K562 (cell line): ENCODE results near the gene PRDX1. TPM values are rescaled to one million over a fixed set of nuclear protein-coding genes. Genes with fewer than 3 reads are reported as not detected.

Source experiments
- ATF7 ChIP-seq: fragments of 450-650 bp; IDR thresholded peaks from 2 replicates; pipeline ENCODE4 v1.7.1; 2014; ENCODE audit warnings: mild to moderate bottlenecking, moderate library complexity
- CHD1 ChIP-seq: fragments of 200-600 bp; sonication (generic); IDR thresholded peaks from one replicate; pipeline ENCODE4 v1.6.1; 2012; ENCODE audit warnings: mild to moderate bottlenecking, moderate library complexity, low read length, inconsistent platforms
- CXXC5 ChIP-seq: fragments of 250-450 bp; sonication (Bioruptor Pico); IDR thresholded peaks from 2 replicates; pipeline ENCODE4 v1.8.0; 2022; ENCODE audit warnings: inconsistent platforms, mild to moderate bottlenecking, moderate library complexity
- ERF ChIP-seq: fragments of 450-650 bp; formaldehyde crosslinking; IDR thresholded peaks from 2 replicates; pipeline ENCODE4 v1.4.0; 2020; ENCODE audit warnings: mild to moderate bottlenecking, mixed read lengths
- FUS ChIP-seq: fragments of 200-400 bp; formaldehyde crosslinking; optimal IDR thresholded peaks from 2 replicates; pipeline ENCODE3; 2017; ENCODE audit warnings: low read depth, low read length
- GATAD2A ChIP-seq: fragments of 450-650 bp; IDR thresholded peaks from 2 replicates; pipeline ENCODE4 v1.6.1; 2017
- HCFC1 ChIP-seq: IDR thresholded peaks from 2 replicates; pipeline ENCODE4 v1.6.1; 2012; ENCODE audit warnings: low read depth, low read length, improper control_type of control experiment
- ILF3 ChIP-seq: fragments of 450-650 bp; IDR thresholded peaks from 2 replicates; pipeline ENCODE4 v1.6.1; 2018; ENCODE audit warnings: antibody characterized with exemption, mild to moderate bottlenecking, moderate library complexity, borderline replicate concordance
- MTA1 ChIP-seq: fragments of 450-650 bp; IDR thresholded peaks from 2 replicates; pipeline ENCODE4 v1.6.1; 2017; ENCODE audit warnings: borderline replicate concordance
- NFXL1 ChIP-seq: fragments of 450-650 bp; formaldehyde crosslinking; IDR thresholded peaks from 2 replicates; pipeline ENCODE4 v1.4.0; 2021; ENCODE audit warnings: mild to moderate bottlenecking
- POLR2AphosphoS5 ChIP-seq: IDR thresholded peaks from 2 replicates; pipeline ENCODE4 v1.6.1; 2011; ENCODE audit warnings: mild to moderate bottlenecking, low read depth, low read length, moderate library complexity; ENCODE audit not compliant: control insufficient read depth, insufficient read depth
- POLR2G ChIP-seq: fragments of 200-400 bp; formaldehyde crosslinking; IDR thresholded peaks from 2 replicates; pipeline ENCODE4 v1.6.1; 2017; ENCODE audit warnings: low read depth, mild to moderate bottlenecking, antibody characterized with exemption, low read length, moderate library complexity
- RFX7 ChIP-seq: fragments of 250-450 bp; sonication (Bioruptor Pico); IDR thresholded peaks from 2 replicates; pipeline ENCODE4 v1.5.1; 2021; ENCODE audit warnings: mild to moderate bottlenecking
- SOX6 ChIP-seq: fragments of 450-650 bp; IDR thresholded peaks from 2 replicates; pipeline ENCODE4 v1.6.1; 2014; ENCODE audit warnings: mild to moderate bottlenecking
- SP1 ChIP-seq: sonication (generic); formaldehyde crosslinking; IDR thresholded peaks from 2 replicates; pipeline ENCODE4 v1.8.1; 2022; ENCODE audit warnings: mild to moderate bottlenecking, missing genetic modification reagents
- STAT5A ChIP-seq: IDR thresholded peaks from 2 replicates; pipeline ENCODE4 v1.6.1; 2012; ENCODE audit warnings: low read length, inconsistent platforms, borderline replicate concordance
- THRAP3 ChIP-seq: fragments of 450-650 bp; IDR thresholded peaks from 2 replicates; pipeline ENCODE4 v1.6.1; 2016; ENCODE audit warnings: mild to moderate bottlenecking, inconsistent platforms, borderline replicate concordance
- XRCC4 ChIP-seq: IDR thresholded peaks from one replicate; pipeline ENCODE4 v1.6.1; 2011; ENCODE audit not compliant: insufficient read depth, insufficient read length; ENCODE audit errors: extremely low read depth
- ZNF143 ChIP-seq: sonication (generic); formaldehyde crosslinking; IDR thresholded peaks from 2 replicates; pipeline ENCODE4 v1.9.0; 2022; ENCODE audit warnings: mild to moderate bottlenecking, missing genetic modification reagents
- ZNF76 ChIP-seq: fragments of 250-450 bp; sonication (Bioruptor Pico); IDR thresholded peaks from 2 replicates; pipeline ENCODE4 v1.4.0; 2020; ENCODE audit warnings: mild to moderate bottlenecking, moderate library complexity, borderline replicate concordance
- polyA plus RNA-seq, 8 experiments: library from polyadenylated mRNA; depleted of rRNA in 4 of 8; stranded (reverse) in 5 of 8; unstranded in 3 of 8; fragments of >200 nt; fragmentation: Nextera tagmentation in 2 of 8; fragmentation: Illumina TruSeq in 1 of 8; extraction: Ambion mirVana in 2 of 8; extraction: Trizol in 1 of 8; gene quantifications; 2 replicates each; pipeline versions ENCODE4 v1.2.1 to v1.2.3, GENCODE V29; 2011 to 2014; ENCODE audit warnings: inconsistent platforms in 1 of 8, missing spikeins in 1 of 8
- total RNA-seq, 7 experiments: library from RNA; depleted of rRNA in 6 of 7; stranded (reverse); fragments of >200 nt in 6 of 7; fragmentation: Illumina TruSeq in 2 of 7; extraction: Trizol in 2 of 7; gene quantifications; 2 replicates each; pipeline versions ENCODE4 v1.2.1 to v1.2.3, GENCODE V29; 2011 to 2021; ENCODE audit warnings: low replicate concordance in 1 of 7
- TF ChIP-seq, protein P1 (sequence below): fragments of 450-650 bp; IDR thresholded peaks from 2 replicates; pipeline ENCODE4 v1.6.1; 2016; ENCODE audit warnings: borderline replicate concordance
- TF ChIP-seq, protein P2 (sequence below): fragments of 450-650 bp; formaldehyde crosslinking; IDR thresholded peaks from 2 replicates; pipeline ENCODE4 v1.4.0; 2022; ENCODE audit warnings: mild to moderate bottlenecking, moderate library complexity
- TF ChIP-seq, protein P3 (sequence below): sonication (generic); formaldehyde crosslinking; IDR thresholded peaks from 2 replicates; pipeline ENCODE4 v1.9.0; 2022; ENCODE audit warnings: mild to moderate bottlenecking, missing genetic modification reagents
- TF ChIP-seq, protein P4 (sequence below): fragments of 250-450 bp; sonication (Bioruptor Pico); IDR thresholded peaks from 2 replicates; pipeline ENCODE4 v1.4.0; 2020; ENCODE audit warnings: borderline replicate concordance

Gene PRDX1
- total and polyA plus RNA-seq, 9 of the 15 experiments (the other 6 are each of a cell fraction or from before 2014, with no cell fraction given), result 748 to 2,388 (median 1,045) TPM

DNA sequence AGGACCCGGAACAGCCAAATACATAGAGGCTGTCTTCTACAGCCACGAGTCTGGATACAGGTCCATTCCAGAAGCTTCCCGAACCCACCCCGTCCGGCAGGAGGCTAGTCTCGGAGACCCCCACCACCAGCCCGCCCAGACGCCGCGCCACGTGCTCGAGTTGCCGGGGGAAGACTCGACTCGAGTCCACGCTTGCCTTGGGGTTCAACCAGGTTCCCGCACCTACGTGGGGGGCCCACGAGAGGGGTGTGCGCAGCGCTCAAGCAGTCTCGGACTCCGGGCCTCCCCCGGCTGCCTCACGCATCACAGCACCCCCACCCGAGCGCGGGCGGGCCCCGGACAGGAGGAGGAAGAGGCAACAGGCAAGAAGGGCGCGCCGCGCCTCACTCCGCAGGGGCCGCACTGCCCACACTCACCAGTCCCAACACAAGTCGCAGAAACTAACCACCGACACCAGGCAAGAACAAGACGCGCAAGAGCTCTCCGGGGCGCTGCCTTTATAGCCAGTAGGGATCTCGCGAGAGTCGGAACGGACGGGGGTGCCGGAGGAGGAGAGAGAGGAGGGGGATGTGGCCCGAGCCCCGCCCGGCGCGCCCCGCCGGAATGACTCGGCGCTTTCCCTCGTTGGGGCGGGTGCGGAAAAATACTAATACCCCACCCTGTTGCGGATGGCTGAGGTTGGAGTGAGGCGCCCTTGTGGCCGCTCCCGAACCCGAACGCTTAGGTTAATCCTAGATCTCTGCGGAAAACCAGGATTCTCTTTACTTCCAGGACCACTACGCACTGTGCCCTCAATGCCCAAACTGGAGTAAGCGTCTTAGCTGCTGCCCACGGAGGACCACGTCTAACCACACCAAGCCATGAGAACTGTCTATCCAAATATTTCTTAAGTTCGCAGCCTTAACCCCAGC is at the start of gene PRDX1 (continued):
- TF ChIP-seq, protein P1, sequence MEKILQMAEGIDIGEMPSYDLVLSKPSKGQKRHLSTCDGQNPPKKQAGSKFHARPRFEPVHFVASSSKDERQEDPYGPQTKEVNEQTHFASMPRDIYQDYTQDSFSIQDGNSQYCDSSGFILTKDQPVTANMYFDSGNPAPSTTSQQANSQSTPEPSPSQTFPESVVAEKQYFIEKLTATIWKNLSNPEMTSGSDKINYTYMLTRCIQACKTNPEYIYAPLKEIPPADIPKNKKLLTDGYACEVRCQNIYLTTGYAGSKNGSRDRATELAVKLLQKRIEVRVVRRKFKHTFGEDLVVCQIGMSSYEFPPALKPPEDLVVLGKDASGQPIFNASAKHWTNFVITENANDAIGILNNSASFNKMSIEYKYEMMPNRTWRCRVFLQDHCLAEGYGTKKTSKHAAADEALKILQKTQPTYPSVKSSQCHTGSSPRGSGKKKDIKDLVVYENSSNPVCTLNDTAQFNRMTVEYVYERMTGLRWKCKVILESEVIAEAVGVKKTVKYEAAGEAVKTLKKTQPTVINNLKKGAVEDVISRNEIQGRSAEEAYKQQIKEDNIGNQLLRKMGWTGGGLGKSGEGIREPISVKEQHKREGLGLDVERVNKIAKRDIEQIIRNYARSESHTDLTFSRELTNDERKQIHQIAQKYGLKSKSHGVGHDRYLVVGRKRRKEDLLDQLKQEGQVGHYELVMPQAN, result peak; percentile 95
- peak; percentile 96 for TF ChIP-seq CXXC5 (CRISPR knock-in tag)
- no peak for TF ChIP-seq XRCC4
- TF ChIP-seq ZNF76, result no peak
- TF ChIP-seq POLR2AphosphoS5, result peak; percentile 100
- TF ChIP-seq, protein P2, sequence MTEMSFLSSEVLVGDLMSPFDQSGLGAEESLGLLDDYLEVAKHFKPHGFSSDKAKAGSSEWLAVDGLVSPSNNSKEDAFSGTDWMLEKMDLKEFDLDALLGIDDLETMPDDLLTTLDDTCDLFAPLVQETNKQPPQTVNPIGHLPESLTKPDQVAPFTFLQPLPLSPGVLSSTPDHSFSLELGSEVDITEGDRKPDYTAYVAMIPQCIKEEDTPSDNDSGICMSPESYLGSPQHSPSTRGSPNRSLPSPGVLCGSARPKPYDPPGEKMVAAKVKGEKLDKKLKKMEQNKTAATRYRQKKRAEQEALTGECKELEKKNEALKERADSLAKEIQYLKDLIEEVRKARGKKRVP (CRISPR knock-in tag), result no peak; the same call in none of the 2 replicates
- TF ChIP-seq SOX6, result peak; percentile 56
- TF ChIP-seq NFXL1 (CRISPR knock-in tag), result no peak
- peak; percentile 92; the same call in 1 of the 2 replicates for TF ChIP-seq ILF3
- TF ChIP-seq CHD1, result peak; percentile 97
- TF ChIP-seq RFX7 (CRISPR knock-in tag), result 0 out of 2 replicates have a peak, but pooled peaks have one; percentile 82
- TF ChIP-seq FUS, result peak; percentile 95
- TF ChIP-seq THRAP3, result peak; percentile 82; the same call in 1 of the 2 replicates
- peak; percentile 27; the same call in 1 of the 2 replicates for TF ChIP-seq ERF (CRISPR knock-in tag)
- TF ChIP-seq, protein P3, sequence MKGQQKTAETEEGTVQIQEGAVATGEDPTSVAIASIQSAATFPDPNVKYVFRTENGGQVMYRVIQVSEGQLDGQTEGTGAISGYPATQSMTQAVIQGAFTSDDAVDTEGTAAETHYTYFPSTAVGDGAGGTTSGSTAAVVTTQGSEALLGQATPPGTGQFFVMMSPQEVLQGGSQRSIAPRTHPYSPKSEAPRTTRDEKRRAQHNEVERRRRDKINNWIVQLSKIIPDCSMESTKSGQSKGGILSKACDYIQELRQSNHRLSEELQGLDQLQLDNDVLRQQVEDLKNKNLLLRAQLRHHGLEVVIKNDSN (CRISPR knock-in tag), result no peak
- TF ChIP-seq, protein P4, sequence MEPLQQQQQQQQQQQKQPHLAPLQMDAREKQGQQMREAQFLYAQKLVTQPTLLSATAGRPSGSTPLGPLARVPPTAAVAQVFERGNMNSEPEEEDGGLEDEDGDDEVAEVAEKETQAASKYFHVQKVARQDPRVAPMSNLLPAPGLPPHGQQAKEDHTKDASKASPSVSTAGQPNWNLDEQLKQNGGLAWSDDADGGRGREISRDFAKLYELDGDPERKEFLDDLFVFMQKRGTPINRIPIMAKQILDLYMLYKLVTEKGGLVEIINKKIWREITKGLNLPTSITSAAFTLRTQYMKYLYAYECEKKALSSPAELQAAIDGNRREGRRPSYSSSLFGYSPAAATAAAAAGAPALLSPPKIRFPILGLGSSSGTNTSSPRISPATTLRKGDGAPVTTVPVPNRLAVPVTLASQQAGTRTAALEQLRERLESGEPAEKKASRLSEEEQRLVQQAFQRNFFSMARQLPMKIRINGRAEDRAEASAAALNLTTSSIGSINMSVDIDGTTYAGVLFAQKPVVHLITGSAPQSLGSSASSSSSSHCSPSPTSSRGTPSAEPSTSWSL (CRISPR knock-in tag), result no peak
- peak; percentile 96 for TF ChIP-seq GATAD2A
- TF ChIP-seq ZNF143, result no peak; the same call in 1 of the 2 replicates
- TF ChIP-seq POLR2G, result peak; percentile 100
- TF ChIP-seq STAT5A, result no peak; the same call in 1 of the 2 replicates
- TF ChIP-seq SP1 (CRISPR knock-in tag), result peak; percentile 97
- no peak for TF ChIP-seq MTA1
- TF ChIP-seq ATF7, result peak; percentile 88
- TF ChIP-seq HCFC1, result peak; percentile 60; the same call in 1 of the 2 replicates
